Pulmonary artery endothelial cell (primary cell): ENCODE results near the gene C7orf57. TPM values are rescaled to one million over a fixed set of nuclear protein-coding genes. Genes with fewer than 3 reads are reported as not detected.
"Not testable (repeated sequence)": the region's sequence is repeated elsewhere in the genome, so short reads cannot be mapped to it uniquely, and the experiment has no call there.

Experiments used
- DNase-seq: peaks from one replicate; pipeline ENCODE4 v3.0.0-alpha.2; 2011; ENCODE audit warnings: low read depth, low spot score
- total RNA-seq: library from RNA; depleted of rRNA; stranded (reverse); fragments of >200 nt; gene quantifications from 2 replicates; pipeline ENCODE4 v1.2.3, GENCODE V29; 2014

C7orf57 gene
- total RNA-seq, 1 donor from 2014 or later, result under 0.01 TPM

- DNase-seq, result no peak
Observed at GRCh38 chr7:48035967-48036478, 680 bp downstream of the C7orf57 start.

GRCh38 chr7:48038815-48039506 is 3.6 kb downstream of the C7orf57 start:
- no peak for DNase-seq

GRCh38 chr7:48040944-48041652 is 5.8 kb downstream of the C7orf57 start:
- no peak for DNase-seq

- DNase-seq, result peak; percentile 26
Observed at GRCh38 chr7:48041653-48041970, 6.3 kb downstream of the C7orf57 start.

DNA sequence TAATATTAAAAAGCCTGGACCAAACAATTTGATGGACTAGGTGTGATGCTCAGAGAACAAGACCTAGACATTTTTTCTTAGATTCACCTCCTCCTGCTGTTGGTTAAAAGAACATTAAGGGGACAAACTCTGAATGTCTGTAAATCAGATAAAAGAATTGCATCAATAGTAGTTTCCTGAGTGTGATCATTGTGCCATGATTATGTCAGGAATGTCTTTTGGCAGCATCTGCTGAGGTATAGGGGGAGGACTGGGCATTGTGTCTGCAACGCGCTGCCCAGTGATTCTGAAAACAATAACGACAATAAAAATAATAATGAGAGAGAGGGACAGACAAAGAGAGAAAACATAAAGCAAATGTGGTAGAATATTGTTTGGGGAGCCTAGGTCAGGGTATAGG is 6.9 kb downstream of the C7orf57 start:
- DNase-seq, result peak; percentile 44

DNA sequence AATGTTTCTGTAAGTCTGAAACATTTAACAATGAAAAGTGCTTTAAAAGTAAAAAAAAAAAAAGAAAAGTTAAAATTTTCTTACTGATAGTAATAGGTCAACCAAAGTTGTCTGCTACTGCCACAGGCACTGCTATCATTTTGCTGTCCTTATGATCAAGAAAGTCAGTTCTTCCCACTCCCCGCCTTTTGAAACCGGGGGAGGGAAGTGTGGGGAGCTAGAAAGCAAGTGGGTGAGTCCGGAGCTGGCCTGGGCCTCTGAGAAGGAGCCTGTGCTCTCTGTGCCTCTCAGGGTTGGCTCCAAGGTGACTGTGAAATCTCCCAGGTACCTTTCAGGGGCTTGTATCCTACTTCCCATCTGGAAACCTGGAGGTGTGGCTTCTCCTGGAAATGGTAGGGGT is 7.3 kb downstream of the C7orf57 start:
- DNase-seq, result no peak

- no peak for DNase-seq
Observed at GRCh38 chr7:48045195-48045765, 9.9 kb downstream of the C7orf57 start.

DNA sequence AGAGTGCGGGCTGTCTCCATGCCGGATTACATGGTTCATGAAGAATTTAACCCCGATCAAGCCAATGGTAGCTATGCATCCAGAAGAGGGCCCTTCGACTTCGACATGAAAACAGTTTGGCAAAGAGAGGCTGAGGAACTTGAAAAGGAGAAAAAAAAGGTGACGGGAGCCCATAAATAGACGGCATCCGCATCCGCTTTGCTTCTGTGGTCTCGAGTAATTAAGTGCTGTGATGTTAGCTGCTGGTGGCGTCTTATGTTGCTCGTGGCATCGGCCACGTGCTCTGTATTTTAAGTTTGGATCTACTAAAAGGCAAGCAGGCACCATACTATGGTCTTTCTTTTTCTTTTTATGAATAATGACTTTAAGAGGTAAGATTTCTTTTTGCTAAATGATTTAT is 11.1 kb downstream of the C7orf57 start:
- DNase-seq, result no peak

- no peak for DNase-seq
Observed at GRCh38 chr7:48048113-48048512, 12.8 kb downstream of the C7orf57 start.

- no peak for DNase-seq
Observed at GRCh38 chr7:48049850-48050249, 14.5 kb downstream of the C7orf57 start.

DNA sequence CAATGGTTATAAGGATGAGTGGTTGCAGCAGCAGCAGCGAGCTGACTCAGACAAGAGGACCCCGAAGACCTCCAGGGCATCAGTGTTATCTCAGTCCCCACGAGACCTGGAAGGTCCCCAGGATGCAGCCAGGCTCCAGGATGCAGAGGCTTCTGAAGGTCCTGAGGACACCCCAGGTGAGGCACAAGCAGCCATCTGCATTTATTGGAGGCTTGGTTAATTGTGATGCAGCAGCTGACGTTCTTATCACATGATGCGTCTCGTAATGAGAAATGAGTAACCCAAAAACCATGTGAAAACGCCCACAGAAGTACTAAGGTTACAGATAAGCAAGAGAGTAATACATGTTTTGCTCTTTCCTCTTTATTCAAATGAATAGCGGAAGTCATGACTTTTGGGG is 17.4 kb downstream of the C7orf57 start:
- DNase-seq, result peak; percentile 17

- no peak for DNase-seq
Observed at GRCh38 chr7:48053736-48054135, 18.4 kb downstream of the C7orf57 start.

GRCh38 chr7:48058990-48059389 is 23.6 kb downstream of the C7orf57 start:
- DNase-seq, result no peak

GRCh38 chr7:48059706-48060105 is 24.4 kb downstream of the C7orf57 start:
- no peak for DNase-seq

GRCh38 chr7:48063985-48064384 is 28.6 kb downstream of the C7orf57 start:
- DNase-seq, result no peak

- DNase-seq, result no peak
Observed at GRCh38 chr7:48067475-48067874, 32.1 kb downstream of the C7orf57 start.

DNA sequence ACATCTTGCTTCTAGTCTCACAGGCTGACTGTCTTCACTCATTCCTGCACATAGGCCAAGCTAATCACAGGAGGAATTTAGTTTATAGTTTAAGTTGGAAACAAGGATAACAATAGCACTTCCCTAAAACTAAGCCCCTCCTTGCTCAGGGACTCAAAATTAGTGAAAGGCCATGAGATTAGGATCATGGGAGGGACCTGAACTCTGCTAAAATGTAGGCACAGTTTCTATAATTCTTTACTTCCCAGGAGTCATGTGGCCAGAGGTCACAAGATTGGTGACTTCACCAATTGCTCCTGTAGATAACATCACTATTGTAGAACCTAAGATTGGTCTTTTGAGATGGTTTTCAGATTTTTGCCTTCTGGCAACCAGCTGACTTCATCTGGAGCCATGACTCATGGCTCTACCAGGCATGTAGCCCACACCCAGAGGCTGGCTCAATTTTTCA is 38.9 kb downstream of the C7orf57 start:
- DNase-seq, result no peak

DNA sequence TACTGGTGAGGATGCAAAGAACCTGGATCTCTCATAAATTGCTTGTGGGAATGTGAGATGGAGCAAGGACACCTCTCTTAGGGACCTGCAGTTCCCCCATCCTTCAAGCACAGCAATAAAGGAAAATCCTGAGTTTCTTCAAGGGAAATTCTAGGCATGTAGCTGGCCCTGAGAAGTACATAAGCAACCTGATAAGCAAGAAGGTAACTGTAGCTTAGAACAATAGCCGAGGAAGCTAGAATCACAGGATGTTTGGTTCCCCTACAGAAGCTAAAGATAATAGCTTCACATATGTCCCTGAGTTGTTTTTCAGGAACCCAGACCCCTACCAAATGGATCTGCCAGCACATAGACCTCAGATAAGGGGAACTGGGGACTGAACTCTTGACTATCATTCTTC is 42.1 kb downstream of the C7orf57 start:
- DNase-seq, result no peak

- DNase-seq, result no peak
Observed at GRCh38 chr7:48078470-48078869, 43.1 kb downstream of the C7orf57 start.

DNA sequence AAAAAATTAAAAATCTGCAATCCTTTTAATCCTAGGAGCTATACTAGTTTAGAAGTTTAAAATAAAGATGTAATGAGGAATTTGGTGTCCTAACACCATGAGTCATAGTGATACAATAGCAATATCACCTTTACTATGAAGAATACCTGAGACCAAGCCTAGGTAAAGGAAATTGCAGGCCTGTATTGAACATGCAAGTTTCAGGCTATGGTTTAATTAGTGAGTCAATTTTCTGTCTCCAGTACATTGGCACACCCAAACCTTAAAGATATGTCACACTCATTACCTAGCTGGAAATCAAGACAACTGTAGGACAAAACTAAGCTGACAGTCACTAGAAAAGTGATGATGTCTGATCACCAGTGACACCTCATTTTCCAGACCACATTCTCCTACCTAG is 47.0 kb downstream of the C7orf57 start:
- not testable (repeated sequence) for DNase-seq

DNA sequence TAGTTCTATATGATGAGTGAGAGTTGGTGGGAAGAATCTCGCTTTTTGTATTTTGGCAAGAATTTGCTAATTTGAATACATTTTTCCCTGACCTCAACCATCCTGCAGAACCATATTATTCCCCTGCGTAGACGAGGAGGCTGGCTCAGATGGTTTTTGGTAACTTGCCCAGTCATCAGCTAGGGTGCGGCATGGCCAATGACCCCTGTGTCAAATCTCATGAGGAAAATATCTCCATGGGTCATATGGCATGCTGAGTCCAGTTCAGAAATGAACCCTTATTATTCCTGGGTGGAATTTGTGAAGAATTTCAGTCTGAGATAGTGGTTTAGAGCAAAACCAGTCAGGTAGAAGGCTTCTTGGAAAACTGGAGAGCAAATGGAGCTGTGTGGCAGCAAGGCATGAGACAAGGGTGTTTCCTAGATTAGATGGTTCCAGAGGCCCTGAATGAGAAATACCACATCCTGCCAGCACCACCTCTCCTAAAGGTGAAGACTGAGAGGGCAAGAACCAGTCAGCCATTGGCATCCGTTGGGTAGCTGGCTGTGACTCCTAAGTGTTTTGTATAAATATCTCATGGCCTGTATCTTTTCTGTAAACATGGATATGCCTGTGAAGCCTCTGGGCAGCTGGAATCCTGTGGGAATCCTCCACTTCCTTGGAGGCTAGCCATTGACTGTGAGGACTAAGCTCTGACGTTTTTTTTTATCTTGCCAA is 47.9 kb downstream of the C7orf57 start:
- no peak for DNase-seq
